GM10266 (cell line): ENCODE results near the gene U2AF1.
"Not testable (repeated sequence)": the region's sequence is repeated elsewhere in the genome, so short reads cannot be mapped to it uniquely, and the experiment has no call there.

Source experiments
- DNase-seq: peaks from one replicate; pipeline ENCODE4 v3.0.0; 2012; ENCODE audit errors: extremely low spot score

Gene U2AF1

GRCh38 chr21:43106965-43107793 lies at the start of gene U2AF1:
Gene U2AF1, minus strand, starts transcription at chr21:43107570. Its CDS starts 76 bp downstream, at chr21:43107494.
- DNase-seq, result not testable (repeated sequence)

- DNase-seq, result not testable (repeated sequence)
Measured at GRCh38 chr21:43153601-43154000, 46.2 kb upstream of the U2AF1 start.

GRCh38 chr21:43149344-43149743 lies 42.0 kb upstream of the U2AF1 start:
- not testable (repeated sequence) for DNase-seq

- not testable (repeated sequence) for DNase-seq
Measured at GRCh38 chr21:43147999-43148398, 40.6 kb upstream of the U2AF1 start.

GRCh38 chr21:43146637-43147036 lies 39.3 kb upstream of the U2AF1 start:
- not testable (repeated sequence) for DNase-seq

- not testable (repeated sequence) for DNase-seq
Measured at GRCh38 chr21:43141407-43141806, 34.0 kb upstream of the U2AF1 start.

- DNase-seq, result not testable (repeated sequence)
Measured at GRCh38 chr21:43138944-43139343, 31.6 kb upstream of the U2AF1 start.

GRCh38 chr21:43134520-43134919 lies 27.1 kb upstream of the U2AF1 start:
- not testable (repeated sequence) for DNase-seq

GRCh38 chr21:43130094-43130493 lies 22.7 kb upstream of the U2AF1 start:
- DNase-seq, result not testable (repeated sequence)

- not testable (repeated sequence) for DNase-seq
Measured at GRCh38 chr21:43115956-43116355, 8.6 kb upstream of the U2AF1 start.

- DNase-seq, result not testable (repeated sequence)
Measured at GRCh38 chr21:43114483-43114882, 7.1 kb upstream of the U2AF1 start.

GRCh38 chr21:43109006-43109405 lies 1.6 kb upstream of the U2AF1 start:
- DNase-seq, result not testable (repeated sequence)

- DNase-seq, result not testable (repeated sequence)
Measured at GRCh38 chr21:43108177-43108576, 807 bp upstream of the U2AF1 start.

GRCh38 chr21:43107794-43108137 lies 396 bp upstream of the U2AF1 start:
- not testable (repeated sequence) for DNase-seq

- not testable (repeated sequence) for DNase-seq
Measured at GRCh38 chr21:43104642-43105041, 2.7 kb downstream of the U2AF1 start.

- not testable (repeated sequence) for DNase-seq
Measured at GRCh38 chr21:43102281-43102680, 5.1 kb downstream of the U2AF1 start.

GRCh38 chr21:43101676-43102075 lies 5.7 kb downstream of the U2AF1 start:
- not testable (repeated sequence) for DNase-seq

- DNase-seq, result not testable (repeated sequence)
Measured at GRCh38 chr21:43101000-43101399, 6.4 kb downstream of the U2AF1 start.

GRCh38 chr21:43091979-43092614 lies 15.3 kb downstream of the U2AF1 start:
- DNase-seq, result not testable (repeated sequence)

GRCh38 chr21:43090947-43091346 lies 16.4 kb downstream of the U2AF1 start:
- not testable (repeated sequence) for DNase-seq

GRCh38 chr21:43089463-43089862 lies 17.9 kb downstream of the U2AF1 start:
- not testable (repeated sequence) for DNase-seq

GRCh38 chr21:43082587-43083300 lies 24.6 kb downstream of the U2AF1 start:
- not testable (repeated sequence) for DNase-seq
